ENCODE results near the gene STIM1.
"Not testable (repeated sequence)": the region's sequence is repeated elsewhere in the genome, so short reads cannot be mapped to it uniquely, and the experiment has no call there.

DNA sequence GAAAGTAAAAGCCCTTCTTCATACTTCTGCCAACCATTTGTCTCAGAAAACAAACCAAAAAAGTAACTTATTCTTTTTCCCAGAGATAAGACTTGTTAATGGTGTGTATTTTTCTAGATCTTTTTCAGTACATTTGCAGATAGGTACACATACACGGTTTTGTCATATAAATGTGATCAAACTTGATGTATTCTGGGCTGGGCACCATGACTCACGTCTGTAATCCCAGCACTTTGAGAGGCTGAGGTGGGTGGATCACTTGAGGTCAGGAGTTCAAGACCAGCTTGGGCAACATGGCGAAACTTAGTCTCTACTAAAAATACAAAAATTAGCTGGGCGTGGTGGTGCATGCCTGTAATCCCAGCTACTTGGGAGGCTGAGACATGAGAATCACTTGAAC, 274.8 kb downstream of the STIM1 start:
- TF ChIP-seq, protein P1, sequence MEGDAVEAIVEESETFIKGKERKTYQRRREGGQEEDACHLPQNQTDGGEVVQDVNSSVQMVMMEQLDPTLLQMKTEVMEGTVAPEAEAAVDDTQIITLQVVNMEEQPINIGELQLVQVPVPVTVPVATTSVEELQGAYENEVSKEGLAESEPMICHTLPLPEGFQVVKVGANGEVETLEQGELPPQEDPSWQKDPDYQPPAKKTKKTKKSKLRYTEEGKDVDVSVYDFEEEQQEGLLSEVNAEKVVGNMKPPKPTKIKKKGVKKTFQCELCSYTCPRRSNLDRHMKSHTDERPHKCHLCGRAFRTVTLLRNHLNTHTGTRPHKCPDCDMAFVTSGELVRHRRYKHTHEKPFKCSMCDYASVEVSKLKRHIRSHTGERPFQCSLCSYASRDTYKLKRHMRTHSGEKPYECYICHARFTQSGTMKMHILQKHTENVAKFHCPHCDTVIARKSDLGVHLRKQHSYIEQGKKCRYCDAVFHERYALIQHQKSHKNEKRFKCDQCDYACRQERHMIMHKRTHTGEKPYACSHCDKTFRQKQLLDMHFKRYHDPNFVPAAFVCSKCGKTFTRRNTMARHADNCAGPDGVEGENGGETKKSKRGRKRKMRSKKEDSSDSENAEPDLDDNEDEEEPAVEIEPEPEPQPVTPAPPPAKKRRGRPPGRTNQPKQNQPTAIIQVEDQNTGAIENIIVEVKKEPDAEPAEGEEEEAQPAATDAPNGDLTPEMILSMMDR (conservative IDR thresholded peaks at IDR 0.05) = not testable (repeated sequence)
- not testable (repeated sequence) for TF ChIP-seq EZH2 (IDR thresholded peaks at IDR 0.05; ENCODE audit: low read depth)
